Kidney tubule cell (primary cell): ENCODE measurements around the gene NOTCH3.

Experiments
- DNase-seq: peaks from one replicate; pipeline ENCODE4 v3.0.0-alpha.2; 2018; ENCODE audit warnings: low spot score

Gene NOTCH3

DNA sequence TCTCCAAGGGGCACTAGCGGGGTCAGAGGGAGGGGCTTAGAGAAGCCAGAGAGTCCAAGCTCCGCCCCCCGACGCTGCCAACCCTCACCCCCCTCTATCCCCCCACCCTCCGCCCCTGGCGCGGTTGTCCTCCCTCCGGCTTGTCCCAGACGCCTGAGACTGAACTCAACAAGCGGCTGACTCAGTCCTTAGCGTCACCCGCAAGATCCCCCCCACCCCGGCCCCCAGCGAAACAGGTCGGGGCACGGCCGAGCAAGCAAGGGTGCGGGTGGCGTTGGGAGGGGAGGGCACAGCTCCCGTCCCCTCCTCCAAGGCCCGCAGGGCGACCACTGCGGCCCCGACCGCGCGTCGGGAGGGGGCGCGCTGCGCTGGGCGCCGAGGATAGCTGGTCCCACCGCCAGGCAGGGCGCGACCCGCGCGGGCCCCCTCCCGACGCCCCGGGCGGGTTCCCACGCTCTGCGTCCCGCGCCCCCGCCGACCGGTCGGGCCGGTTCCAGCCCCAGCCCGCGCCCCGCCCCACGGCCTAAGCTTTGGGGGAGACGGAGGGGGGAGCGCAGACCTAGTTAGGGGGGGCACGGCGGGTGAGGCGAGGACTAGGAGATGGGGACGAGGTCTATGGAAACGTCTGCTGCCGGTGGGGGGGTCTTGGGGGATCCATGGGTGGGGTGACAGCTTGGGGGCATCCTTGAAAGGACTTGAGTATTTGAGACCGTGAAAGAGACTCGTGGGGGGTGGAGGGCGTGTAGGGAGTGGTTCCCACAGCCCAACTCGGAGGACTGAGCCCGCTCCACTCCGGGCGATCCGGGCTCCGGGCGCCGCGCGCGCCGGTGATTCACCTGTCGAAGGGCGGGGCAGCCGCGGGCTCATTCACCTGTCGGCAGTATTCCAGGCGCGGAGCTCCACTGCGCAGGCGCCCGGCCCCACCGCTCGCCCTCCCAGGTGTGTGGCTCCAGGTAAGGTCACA, 5.1 kb downstream of the NOTCH3 start:
- peak; percentile 76 for DNase-seq

GRCh38 chr19:15194938-15195337, 5.9 kb downstream of the NOTCH3 start:
- no peak for DNase-seq

- no peak for DNase-seq
Measured at GRCh38 chr19:15191982-15192381, 8.8 kb downstream of the NOTCH3 start.

DNA sequence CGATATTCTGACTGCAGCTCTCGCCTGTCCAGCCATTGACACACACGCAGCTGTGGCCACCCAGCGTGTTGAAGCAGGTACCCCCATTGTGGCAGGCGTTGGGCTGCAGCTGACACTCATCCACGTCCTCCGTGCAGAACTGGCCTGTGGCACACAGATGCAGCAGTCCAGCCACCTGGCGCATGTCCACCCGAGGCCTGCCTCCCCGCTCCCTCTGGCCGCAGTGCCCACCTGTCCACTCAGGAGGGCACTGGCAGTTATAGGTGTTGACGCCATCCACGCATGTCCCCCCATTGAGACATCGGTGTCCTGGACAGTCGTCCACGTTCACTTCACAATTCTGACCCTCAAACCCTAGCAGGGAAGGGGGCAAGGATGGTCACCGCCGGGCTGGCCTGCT, 9.3 kb downstream of the NOTCH3 start:
- no peak for DNase-seq

DNA sequence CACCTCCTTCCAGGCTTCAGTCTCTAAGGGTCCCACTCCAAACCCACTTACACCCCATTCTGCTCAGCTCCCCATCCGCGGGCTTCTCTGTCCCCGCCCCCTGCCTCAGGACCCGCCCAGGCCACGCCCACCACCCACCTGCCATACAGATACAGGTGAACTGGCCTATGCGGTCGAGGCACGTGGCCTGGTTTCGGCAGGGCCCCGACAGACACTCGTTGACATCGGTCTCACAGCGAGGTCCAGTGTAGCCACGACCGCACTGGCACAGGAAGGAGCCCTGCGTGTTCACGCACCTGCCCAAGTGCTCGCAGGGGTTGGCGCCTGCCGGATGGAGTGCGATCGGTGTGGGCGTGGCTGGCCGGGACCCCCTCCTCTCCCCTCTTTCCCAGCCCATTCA, 11.9 kb downstream of the NOTCH3 start:
- no peak for DNase-seq

DNA sequence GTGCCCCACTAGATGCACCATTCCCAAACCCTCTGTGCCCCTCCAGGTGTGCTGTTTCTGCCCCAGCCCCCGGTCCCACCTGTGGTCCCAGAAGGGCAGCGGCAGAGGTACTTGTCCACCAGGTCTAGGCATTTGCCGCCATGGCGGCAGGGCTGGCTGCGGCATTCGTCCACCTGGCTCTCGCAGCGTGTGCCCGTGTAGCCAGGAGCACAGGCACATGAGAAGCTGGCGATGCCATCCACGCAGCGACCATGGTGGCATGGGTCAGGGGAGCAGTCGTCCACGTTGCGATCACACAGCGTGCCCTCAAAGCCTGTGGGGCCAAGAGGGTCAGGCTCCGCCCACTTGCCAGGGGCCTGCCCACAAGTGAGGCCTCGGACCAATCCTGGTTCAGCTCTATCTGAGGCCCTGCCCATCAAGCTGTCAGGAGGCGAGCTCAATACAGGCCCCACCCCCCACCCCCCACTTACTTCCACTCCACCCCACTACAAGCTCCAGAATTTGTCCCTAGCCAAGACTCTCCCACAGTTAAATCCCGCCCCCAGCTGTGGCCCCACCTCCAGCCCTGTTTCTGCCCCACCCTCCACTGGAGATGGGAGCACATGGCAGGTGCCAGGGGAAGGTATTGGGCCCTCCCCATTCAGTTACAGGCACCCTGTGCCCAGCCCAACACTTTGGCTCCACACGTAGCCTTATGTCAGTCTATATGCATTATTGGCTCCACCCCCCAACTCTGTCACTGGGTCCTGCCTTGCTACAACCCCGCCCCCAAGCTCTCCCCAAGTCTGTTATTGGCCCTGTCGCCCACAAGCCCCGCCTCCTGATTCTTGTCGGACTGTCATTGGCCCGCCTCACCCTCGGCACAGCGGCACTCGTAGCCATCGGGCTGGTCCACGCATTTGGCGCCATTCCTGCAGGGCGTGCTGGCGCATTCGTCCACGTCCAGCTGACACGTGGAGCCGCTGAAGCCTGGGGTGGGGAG, 13.5 kb downstream of the NOTCH3 start:
- no peak for DNase-seq

DNA sequence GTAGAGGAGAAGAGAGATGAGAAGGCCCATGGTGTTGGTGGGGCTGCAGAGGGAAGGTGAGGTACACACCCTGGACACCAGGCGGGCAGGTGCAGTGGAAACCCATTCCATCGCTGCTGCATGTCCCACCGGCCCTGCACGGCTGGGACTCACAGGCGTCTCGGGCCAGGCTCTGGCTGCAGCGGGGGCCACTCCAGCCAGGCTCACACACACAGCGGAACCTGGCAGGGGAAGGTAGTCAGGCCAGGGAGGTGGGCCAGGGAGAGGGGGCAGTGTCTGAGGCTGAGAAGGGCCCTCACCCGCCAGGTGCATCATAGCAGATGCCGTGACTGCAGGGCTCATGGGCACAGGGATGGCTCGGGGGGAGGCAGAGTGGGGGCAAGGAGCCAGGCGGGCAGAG, 15.6 kb downstream of the NOTCH3 start:
- DNase-seq = no peak

- no peak for DNase-seq
Measured at GRCh38 chr19:15184776-15185175, 16.0 kb downstream of the NOTCH3 start.

DNA sequence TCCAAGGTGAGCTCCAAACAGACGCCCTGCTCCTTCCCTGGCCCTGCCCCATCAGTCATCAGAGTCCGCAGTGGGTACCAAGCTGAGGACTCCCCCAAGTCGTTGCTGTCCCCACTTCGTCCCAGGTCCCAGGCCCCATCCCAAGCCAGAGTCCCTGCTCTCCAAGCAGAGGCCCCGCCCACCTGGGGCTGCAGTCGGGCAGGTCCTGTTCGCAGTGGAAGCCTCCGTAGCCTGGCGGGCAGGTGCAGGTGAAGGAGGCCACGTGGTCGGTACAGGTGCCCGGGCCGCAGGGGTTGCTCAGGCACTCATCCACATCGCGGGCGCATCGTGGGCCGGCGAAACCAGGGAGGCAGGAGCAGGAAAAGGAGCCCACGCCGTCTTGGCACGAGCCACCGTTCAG, 19.4 kb downstream of the NOTCH3 start:
- no peak for DNase-seq

- peak; percentile 23 for DNase-seq
Measured at GRCh38 chr19:15180451-15181390, 20.1 kb downstream of the NOTCH3 start.

- no peak for DNase-seq
Measured at GRCh38 chr19:15178629-15179308, 22.0 kb downstream of the NOTCH3 start.

- peak; percentile 72 for DNase-seq
Measured at GRCh38 chr19:15177269-15178116, 23.3 kb downstream of the NOTCH3 start.

DNA sequence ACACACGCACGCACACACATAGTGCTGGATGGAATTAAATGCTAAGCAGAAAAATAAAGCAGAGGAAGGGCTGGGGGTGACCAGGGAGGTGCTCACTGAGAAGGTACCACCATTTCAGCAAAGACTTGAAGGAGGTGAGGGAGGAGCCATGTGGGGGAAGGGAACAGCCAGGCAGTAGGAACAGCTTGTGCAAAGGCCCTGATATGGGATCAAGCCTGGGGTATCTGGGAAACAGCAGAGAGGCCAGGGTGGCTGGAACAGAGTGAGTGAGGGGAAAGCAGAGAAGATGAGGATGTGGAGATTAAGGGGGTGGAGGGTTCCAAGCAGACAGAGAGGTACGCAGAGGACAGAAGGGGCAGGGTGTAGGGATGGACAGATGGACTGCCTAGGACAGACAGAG, 25.2 kb downstream of the NOTCH3 start:
- DNase-seq = no peak

DNA sequence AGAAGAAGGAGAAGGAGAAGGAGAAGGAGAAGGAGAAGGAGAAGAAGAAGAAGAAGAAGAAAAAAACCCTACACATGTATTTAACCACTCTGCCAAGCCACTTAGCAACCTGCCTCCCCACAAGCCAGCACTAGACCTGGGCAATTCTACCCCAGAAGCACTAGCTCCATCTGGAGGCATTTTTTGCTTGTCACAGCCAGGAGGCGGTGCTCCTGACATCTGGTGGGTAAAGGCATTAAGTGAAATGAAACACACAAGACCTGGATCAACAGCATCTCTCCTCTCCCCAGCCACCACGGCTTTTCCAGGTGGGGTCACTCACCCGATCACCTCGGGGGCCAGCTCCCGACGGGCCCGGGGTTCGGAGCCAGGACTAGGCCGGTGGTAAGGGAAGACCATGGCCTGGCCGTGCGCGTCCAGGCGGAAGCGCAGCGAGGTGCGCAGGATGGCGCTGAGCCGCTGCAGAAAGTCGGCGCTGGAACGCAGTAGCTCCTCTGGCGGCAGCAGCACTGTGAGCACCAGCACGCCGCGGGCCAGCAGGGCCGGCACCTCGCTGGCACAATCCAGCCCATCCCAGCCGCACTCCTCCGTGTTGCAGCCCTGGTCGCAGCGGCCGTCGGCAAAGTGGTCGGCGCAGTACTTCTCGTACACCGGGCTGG, 26.9 kb downstream of the NOTCH3 start:
- DNase-seq = peak; percentile 19

DNA sequence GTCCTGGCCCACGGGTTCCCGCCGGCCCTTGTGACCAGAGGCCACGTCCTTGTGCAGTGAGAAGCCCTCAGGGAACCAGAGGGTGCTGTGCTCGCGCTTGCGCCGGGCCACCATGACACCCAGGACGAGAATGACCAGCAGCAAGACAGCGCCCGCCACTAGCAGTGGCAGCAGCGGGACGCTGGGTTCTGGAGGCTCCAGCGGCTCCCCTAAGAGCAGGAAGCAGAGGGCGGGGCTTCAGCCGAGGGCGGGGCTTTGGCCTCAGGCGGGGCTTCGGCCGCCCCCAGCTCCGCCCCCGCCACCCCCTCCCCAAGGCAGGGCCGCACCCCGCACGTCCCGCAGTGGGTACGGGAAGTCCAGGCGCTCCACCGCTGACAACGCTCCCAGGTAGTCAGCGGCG, 30.4 kb downstream of the NOTCH3 start:
- DNase-seq = no peak

GRCh38 chr19:15169541-15170285, 31.1 kb downstream of the NOTCH3 start:
- no peak for DNase-seq

DNA sequence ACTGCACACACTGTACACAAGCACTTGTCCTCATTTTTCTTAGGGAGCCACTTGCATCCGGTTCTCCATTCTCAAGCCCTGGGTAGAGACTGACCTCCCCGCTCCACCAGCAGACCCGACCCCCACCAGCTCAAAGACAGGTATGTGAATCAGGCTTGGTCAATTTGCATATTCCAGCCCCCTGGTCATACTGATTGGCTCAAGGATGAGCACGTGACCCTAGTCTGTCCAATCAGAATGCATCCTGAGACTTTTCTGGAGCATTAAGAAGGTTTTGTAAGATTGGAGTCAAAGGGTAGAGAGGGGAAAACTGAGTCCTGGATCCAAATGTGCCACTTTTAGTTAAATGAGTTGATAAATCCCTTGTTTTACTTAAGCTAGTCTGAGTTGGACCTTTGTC, 34.1 kb downstream of the NOTCH3 start:
- DNase-seq = no peak
